Measurements from ENCODE around the gene GFOD1.

DNA sequence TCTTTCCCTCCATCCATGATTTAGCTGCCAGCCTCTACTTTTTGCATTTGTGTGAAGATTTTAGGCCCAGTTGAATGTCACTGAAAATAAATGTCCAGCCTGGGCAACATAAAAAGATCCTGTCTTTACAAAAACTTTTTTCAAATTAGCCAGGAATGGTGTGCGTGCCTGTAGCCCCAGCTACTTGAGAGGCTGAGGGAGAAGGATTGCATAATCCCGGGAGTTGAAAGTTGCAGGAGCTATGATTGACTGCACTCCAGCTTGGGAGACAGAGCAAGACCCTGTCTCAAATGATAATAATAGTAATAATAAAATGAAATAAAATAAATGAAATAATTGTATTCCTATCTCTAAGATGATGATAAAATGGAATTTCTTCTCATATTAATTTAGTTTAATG, 5.0 kb upstream of the GFOD1 start:
- no peak for TF ChIP-seq EZH2phosphoT487 (IDR thresholded peaks at IDR 0.05; ENCODE audit: borderline replicate concordance)
- TF ChIP-seq, protein P1, sequence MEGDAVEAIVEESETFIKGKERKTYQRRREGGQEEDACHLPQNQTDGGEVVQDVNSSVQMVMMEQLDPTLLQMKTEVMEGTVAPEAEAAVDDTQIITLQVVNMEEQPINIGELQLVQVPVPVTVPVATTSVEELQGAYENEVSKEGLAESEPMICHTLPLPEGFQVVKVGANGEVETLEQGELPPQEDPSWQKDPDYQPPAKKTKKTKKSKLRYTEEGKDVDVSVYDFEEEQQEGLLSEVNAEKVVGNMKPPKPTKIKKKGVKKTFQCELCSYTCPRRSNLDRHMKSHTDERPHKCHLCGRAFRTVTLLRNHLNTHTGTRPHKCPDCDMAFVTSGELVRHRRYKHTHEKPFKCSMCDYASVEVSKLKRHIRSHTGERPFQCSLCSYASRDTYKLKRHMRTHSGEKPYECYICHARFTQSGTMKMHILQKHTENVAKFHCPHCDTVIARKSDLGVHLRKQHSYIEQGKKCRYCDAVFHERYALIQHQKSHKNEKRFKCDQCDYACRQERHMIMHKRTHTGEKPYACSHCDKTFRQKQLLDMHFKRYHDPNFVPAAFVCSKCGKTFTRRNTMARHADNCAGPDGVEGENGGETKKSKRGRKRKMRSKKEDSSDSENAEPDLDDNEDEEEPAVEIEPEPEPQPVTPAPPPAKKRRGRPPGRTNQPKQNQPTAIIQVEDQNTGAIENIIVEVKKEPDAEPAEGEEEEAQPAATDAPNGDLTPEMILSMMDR (conservative IDR thresholded peaks at IDR 0.05; ENCODE audit: low read length) = no peak
